Measurements from ENCODE around the gene TXNL4A. TPM values are rescaled to one million over a fixed set of nuclear protein-coding genes. Genes with fewer than 3 reads are reported as not detected.

Gene TXNL4A
- total and polyA plus RNA-seq, 2 donors (not counting 1 experiment from before 2014, with no cell fraction given), result 38.9 to 67.8 TPM

GRCh38 chr18:79982736-79983135 lies 5.6 kb downstream of the TXNL4A start:
- peaks cover 95% of the 10 kb centered on the region for H4K20me1 ChIP-seq (ENCODE audit: control insufficient read depth, insufficient read depth, low read length, poor library complexity, severe bottlenecking)
- DNase-seq, result no peak

GRCh38 chr18:79980585-79980984 lies 7.8 kb downstream of the TXNL4A start:
- H3K27me3 Mint-ChIP-seq, result no peaks in the 10 kb centered on the region
- H3K27me3 ChIP-seq (replicated peaks in 1 of 4; ENCODE audit: control extremely low read depth in 1 of 4, control insufficient read depth in 3 of 4, insufficient read depth in 4 of 4, low read length in 3 of 4), result no peaks in the 10 kb centered on the region
- no peak overlapping the region for H3K27ac Mint-ChIP-seq
- no peaks in the 10 kb centered on the region for H3K4me1 ChIP-seq (ENCODE audit: control insufficient read depth in 2 of 2, insufficient read depth in 2 of 2, low read length in 2 of 2)
- no peak for TF ChIP-seq CTCF (IDR thresholded peaks at IDR 0.05)
- TF ChIP-seq EZH2 (IDR thresholded peaks at IDR 0.05; ENCODE audit: borderline replicate concordance, insufficient read depth, low read depth, low read length, poor library complexity, severe bottlenecking), result no peak
- 85% methylated on average over 9 of the region's 13 CpGs for WGBS (ENCODE audit: insufficient coverage)
- no peak overlapping the region for H3K4me2 ChIP-seq (replicated peaks; ENCODE audit: low read depth, low read length, poor library complexity, severe bottlenecking)
- no peak for ATAC-seq (ENCODE audit: low read depth)
- H3K79me2 ChIP-seq (ENCODE audit: control insufficient read depth, insufficient read depth, low read length), result peaks cover 96% of the 10 kb centered on the region
- no peak overlapping the region for H2AFZ ChIP-seq (ENCODE audit: insufficient read depth, low read depth, low read length, poor library complexity, severe bottlenecking)
- H3K27ac ChIP-seq (ENCODE audit: low read length in 2 of 2), result no peak overlapping the region
- H3K36me3 ChIP-seq (replicated peaks in 1 of 2; ENCODE audit: control extremely low read depth in 1 of 2, control insufficient read depth in 1 of 2, extremely low read depth in 1 of 2, insufficient read depth in 2 of 2, low read length in 1 of 2), result peaks cover 0 to 41% of the 10 kb centered on the region in 2 experiments
- ChIA-PET POLR2A (no interaction called here), CTCF (no interaction called here)
- peaks cover 46% of the 10 kb centered on the region for H3K4me1 Mint-ChIP-seq
- H3K9me3 ChIP-seq (ENCODE audit: control extremely low read depth in 1 of 3, control insufficient read depth in 2 of 3, insufficient read depth in 1 of 3, low read length in 2 of 3), result no peaks in the 10 kb centered on the region
- no peak overlapping the region for H3K4me3 Mint-ChIP-seq
- H3K9ac ChIP-seq (ENCODE audit: low read length), result no peak overlapping the region
- peaks cover 95% of the 10 kb centered on the region for H4K20me1 ChIP-seq (ENCODE audit: control insufficient read depth, insufficient read depth, low read length, poor library complexity, severe bottlenecking)
- intact Hi-C loops (cut with micrococcal nuclease), result loop anchor here (10.0 kb wide), 1 partner anchor 164 kb away; no protein-coding TSS in a partner anchor
- no peak for DNase-seq
- no peak overlapping the region for H3K4me3 ChIP-seq (ENCODE audit: control extremely low read depth in 1 of 5, extremely low read depth in 1 of 5, insufficient read depth in 1 of 5, low read depth in 2 of 5, low read length in 4 of 5)
- H3K9me3 Mint-ChIP-seq (ENCODE audit: insufficient read depth), result no peaks in the 10 kb centered on the region

More at GRCh38 chr18:79982736-79983135, 5.6 kb downstream of the TXNL4A start:
- intact Hi-C loops (cut with micrococcal nuclease), result loop anchor here (10.0 kb wide), 1 partner anchor 162 kb away; no protein-coding TSS in a partner anchor
- Histone ChIP-seq H2AFZ (ENCODE audit: insufficient read depth, low read depth, low read length, poor library complexity, severe bottlenecking) (no peak overlapping the region), H3K27me3 (replicated peaks in 1 of 4; ENCODE audit: control extremely low read depth in 1 of 4, control insufficient read depth in 3 of 4, insufficient read depth in 4 of 4, low read length in 3 of 4) (no peaks in the 10 kb centered on the region), H3K36me3 (replicated peaks in 1 of 2; ENCODE audit: control extremely low read depth in 1 of 2, control insufficient read depth in 1 of 2, extremely low read depth in 1 of 2, insufficient read depth in 2 of 2, low read length in 1 of 2) (peaks cover 0 to 39% of the 10 kb centered on the region in 2 experiments), H3K9ac (ENCODE audit: low read length) (no peak overlapping the region), H3K9me3 (ENCODE audit: control extremely low read depth in 1 of 3, control insufficient read depth in 2 of 3, insufficient read depth in 1 of 3, low read length in 2 of 3) (no peaks in the 10 kb centered on the region), H3K79me2 (ENCODE audit: control insufficient read depth, insufficient read depth, low read length) (peaks cover 100% of the 10 kb centered on the region), H3K4me1 (ENCODE audit: control insufficient read depth in 2 of 2, insufficient read depth in 2 of 2, low read length in 2 of 2) (peaks cover 14 to 15% of the 10 kb centered on the region in 2 donors), H3K4me2 (replicated peaks; ENCODE audit: low read depth, low read length, poor library complexity, severe bottlenecking) (no peak overlapping the region), H3K4me3 (ENCODE audit: control extremely low read depth in 1 of 5, extremely low read depth in 1 of 5, insufficient read depth in 1 of 5, low read depth in 2 of 5, low read length in 4 of 5) (no peak overlapping the region), H3K27ac (ENCODE audit: low read length in 2 of 2) (no peak overlapping the region)
- no peak for ATAC-seq (ENCODE audit: low read depth)
- no peaks in the 10 kb centered on the region for H3K9me3 Mint-ChIP-seq (ENCODE audit: insufficient read depth)
- no peak overlapping the region for H3K4me3 Mint-ChIP-seq
- H3K27ac Mint-ChIP-seq, result no peak overlapping the region
- ChIA-PET CTCF (no interaction called here), POLR2A (no interaction called here)
- 52% methylated on average over 3 of the region's 6 CpGs for WGBS (ENCODE audit: insufficient coverage)
- H3K4me1 Mint-ChIP-seq, result peaks cover 62% of the 10 kb centered on the region
- no peaks in the 10 kb centered on the region for H3K27me3 Mint-ChIP-seq
- no peak for TF ChIP-seq EZH2 (IDR thresholded peaks at IDR 0.05; ENCODE audit: borderline replicate concordance, insufficient read depth, low read depth, low read length, poor library complexity, severe bottlenecking)
- TF ChIP-seq CTCF (IDR thresholded peaks at IDR 0.05), result no peak

Data from B cell (primary cell).